ENCODE results near the gene SIGLECL1. TPM values are rescaled to one million over a fixed set of nuclear protein-coding genes. Genes with fewer than 3 reads are reported as not detected.
"Not testable (repeated sequence)": the region's sequence is repeated elsewhere in the genome, so short reads cannot be mapped to it uniquely, and the experiment has no call there.

SIGLECL1 gene
- total RNA-seq, 3 donors from 2014 or later: not detected

GRCh38 chr19:51224163-51224641 is 26.7 kb upstream of the SIGLECL1 start:
- intact Hi-C loops (cut with DNase I, micrococcal nuclease): no loop called here
- DNase-seq (no peak), ATAC-seq (no peak)
- no peaks in the 10 kb centered on the region for H3K36me3 ChIP-seq (ENCODE audit: low read depth)
- no peak for TF ChIP-seq CTCF (IDR thresholded peaks at IDR 0.05)
- no peak overlapping the region for H3K4me3 ChIP-seq
- no peaks in the 10 kb centered on the region for H3K4me1 ChIP-seq (ENCODE audit: low read depth)
- no peaks in the 10 kb centered on the region for H3K9me3 ChIP-seq

- H3K9me3 ChIP-seq; H3K36me3 ChIP-seq (ENCODE audit: low read depth); H3K4me3 ChIP-seq; H3K4me1 ChIP-seq (ENCODE audit: low read depth); intact Hi-C loops (cut with DNase I, micrococcal nuclease): not testable (repeated sequence)
- DNase-seq (peak in 1 of 3 donors; percentile 8), ATAC-seq (peak; percentile 64)
Observed at GRCh38 chr19:51224898-51225393, 25.9 kb upstream of the SIGLECL1 start, which contains the start of gene CD33. CD33 (plus strand) TSS chr19:51225080; CDS start chr19:51225119, 39 bp downstream.

- no peak for TF ChIP-seq CTCF (IDR thresholded peaks at IDR 0.05)
- Histone ChIP-seq H3K4me1 (ENCODE audit: low read depth) (no peaks in the 10 kb centered on the region), H3K9me3 (no peaks in the 10 kb centered on the region), H3K36me3 (ENCODE audit: low read depth) (no peaks in the 10 kb centered on the region), H3K4me3 (no peak overlapping the region)
- intact Hi-C loops (cut with DNase I, micrococcal nuclease): no loop called here
- no peak for DNase-seq
- no peak for ATAC-seq
Observed at GRCh38 chr19:51226067-51226466, 24.8 kb upstream of the SIGLECL1 start.

GRCh38 chr19:51227326-51227725 is 23.6 kb upstream of the SIGLECL1 start:
- DNase-seq (no peak), ATAC-seq (no peak)
- Histone ChIP-seq H3K4me1 (ENCODE audit: low read depth) (no peaks in the 10 kb centered on the region), H3K9me3 (no peaks in the 10 kb centered on the region), H3K4me3 (no peak overlapping the region), H3K36me3 (ENCODE audit: low read depth) (no peaks in the 10 kb centered on the region)
- TF ChIP-seq CTCF (IDR thresholded peaks at IDR 0.05): no peak
- intact Hi-C loops (cut with DNase I, micrococcal nuclease): no loop called here

GRCh38 chr19:51227966-51228365 is 22.9 kb upstream of the SIGLECL1 start:
- TF ChIP-seq CTCF (IDR thresholded peaks at IDR 0.05): no peak
- no peak for DNase-seq
- intact Hi-C loops (cut with DNase I, micrococcal nuclease): no loop called here
- no peaks in the 10 kb centered on the region for H3K36me3 ChIP-seq (ENCODE audit: low read depth)
- H3K9me3 ChIP-seq: no peaks in the 10 kb centered on the region
- no peaks in the 10 kb centered on the region for H3K4me1 ChIP-seq (ENCODE audit: low read depth)
- ATAC-seq: no peak
- H3K4me3 ChIP-seq: no peak overlapping the region

- no peak for ATAC-seq
- no peak for TF ChIP-seq CTCF (IDR thresholded peaks at IDR 0.05)
- Histone ChIP-seq H3K4me3 (no peak overlapping the region), H3K9me3 (no peaks in the 10 kb centered on the region), H3K36me3 (ENCODE audit: low read depth) (no peaks in the 10 kb centered on the region), H3K4me1 (ENCODE audit: low read depth) (no peaks in the 10 kb centered on the region)
- DNase-seq: no peak
- intact Hi-C loops (cut with DNase I, micrococcal nuclease): no loop called here
Observed at GRCh38 chr19:51240866-51241265, 10.0 kb upstream of the SIGLECL1 start.
